ENCODE results near the gene RGS18.

Gene RGS18

DNA sequence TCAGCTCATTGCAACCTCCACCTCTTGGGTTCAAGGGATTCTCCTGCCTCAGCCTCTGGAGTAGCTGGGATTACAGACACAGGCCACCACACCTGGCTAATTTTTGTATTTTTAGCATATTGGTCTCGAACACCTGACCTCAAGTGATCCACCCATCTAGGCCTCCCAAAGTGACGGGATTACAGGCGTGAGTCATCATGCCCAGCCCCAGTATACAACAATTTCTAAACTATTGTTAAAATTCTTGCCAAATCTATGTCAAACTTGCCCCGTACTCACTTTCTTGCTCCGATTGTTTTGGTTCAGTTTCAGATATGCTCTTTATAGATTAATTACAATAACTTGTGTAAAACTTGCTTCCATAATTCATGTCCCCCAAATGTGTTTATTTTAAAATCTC is 4.1 kb downstream of the RGS18 start:
- TF ChIP-seq TCF12 (IDR thresholded peaks at IDR 0.05; ENCODE audit: low read depth) (no peak), EGR1 (IDR thresholded peaks at IDR 0.05) (no peak), FOXM1 (IDR thresholded peaks at IDR 0.05; ENCODE audit: borderline replicate concordance, low read depth) (no peak), NFIC (IDR thresholded peaks at IDR 0.05) (no peak), CREB1 (IDR thresholded peaks at IDR 0.05; ENCODE audit: low read depth) (no peak), RAD21 (IDR thresholded peaks at IDR 0.05; ENCODE audit: low read depth) (no peak; the same call in 1 of the 2 replicates), TEAD4 (IDR thresholded peaks at IDR 0.05) (no peak)
- TF ChIP-seq, protein P1, sequence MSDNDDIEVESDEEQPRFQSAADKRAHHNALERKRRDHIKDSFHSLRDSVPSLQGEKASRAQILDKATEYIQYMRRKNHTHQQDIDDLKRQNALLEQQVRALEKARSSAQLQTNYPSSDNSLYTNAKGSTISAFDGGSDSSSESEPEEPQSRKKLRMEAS (IDR thresholded peaks at IDR 0.05) = no peak

DNA sequence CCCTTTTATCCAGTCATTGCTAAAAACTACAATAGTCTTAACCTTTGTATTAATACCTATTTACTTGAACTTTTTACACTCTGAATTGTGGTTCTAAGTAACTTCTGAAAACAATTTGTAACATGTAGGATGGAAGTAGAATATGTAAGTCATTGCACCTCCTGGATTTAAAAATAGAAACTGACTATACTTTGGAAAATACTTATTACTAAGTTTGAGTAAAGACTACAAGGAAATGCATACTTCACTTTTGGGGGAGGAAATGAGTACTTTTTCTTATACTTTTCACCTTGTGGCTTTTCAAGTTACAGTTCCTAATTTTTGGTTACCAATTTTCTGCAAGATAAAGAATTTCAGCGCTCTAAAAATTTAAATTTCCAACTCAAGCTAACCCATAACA is 8.7 kb downstream of the RGS18 start:
- TF ChIP-seq TEAD4 (IDR thresholded peaks at IDR 0.05) (no peak), EGR1 (IDR thresholded peaks at IDR 0.05) (no peak), CEBPB (IDR thresholded peaks at IDR 0.05) (no peak), TAF1 (IDR thresholded peaks at IDR 0.05; ENCODE audit: low read depth) (no peak), NFIC (IDR thresholded peaks at IDR 0.05) (no peak), TCF12 (IDR thresholded peaks at IDR 0.05; ENCODE audit: low read depth) (no peak), ZBTB7A (IDR thresholded peaks at IDR 0.05; ENCODE audit: low read depth) (no peak), YY1 (IDR thresholded peaks at IDR 0.05; ENCODE audit: low read depth) (no peak), FOXM1 (IDR thresholded peaks at IDR 0.05; ENCODE audit: borderline replicate concordance, low read depth) (no peak)
- TF ChIP-seq, protein P2, sequence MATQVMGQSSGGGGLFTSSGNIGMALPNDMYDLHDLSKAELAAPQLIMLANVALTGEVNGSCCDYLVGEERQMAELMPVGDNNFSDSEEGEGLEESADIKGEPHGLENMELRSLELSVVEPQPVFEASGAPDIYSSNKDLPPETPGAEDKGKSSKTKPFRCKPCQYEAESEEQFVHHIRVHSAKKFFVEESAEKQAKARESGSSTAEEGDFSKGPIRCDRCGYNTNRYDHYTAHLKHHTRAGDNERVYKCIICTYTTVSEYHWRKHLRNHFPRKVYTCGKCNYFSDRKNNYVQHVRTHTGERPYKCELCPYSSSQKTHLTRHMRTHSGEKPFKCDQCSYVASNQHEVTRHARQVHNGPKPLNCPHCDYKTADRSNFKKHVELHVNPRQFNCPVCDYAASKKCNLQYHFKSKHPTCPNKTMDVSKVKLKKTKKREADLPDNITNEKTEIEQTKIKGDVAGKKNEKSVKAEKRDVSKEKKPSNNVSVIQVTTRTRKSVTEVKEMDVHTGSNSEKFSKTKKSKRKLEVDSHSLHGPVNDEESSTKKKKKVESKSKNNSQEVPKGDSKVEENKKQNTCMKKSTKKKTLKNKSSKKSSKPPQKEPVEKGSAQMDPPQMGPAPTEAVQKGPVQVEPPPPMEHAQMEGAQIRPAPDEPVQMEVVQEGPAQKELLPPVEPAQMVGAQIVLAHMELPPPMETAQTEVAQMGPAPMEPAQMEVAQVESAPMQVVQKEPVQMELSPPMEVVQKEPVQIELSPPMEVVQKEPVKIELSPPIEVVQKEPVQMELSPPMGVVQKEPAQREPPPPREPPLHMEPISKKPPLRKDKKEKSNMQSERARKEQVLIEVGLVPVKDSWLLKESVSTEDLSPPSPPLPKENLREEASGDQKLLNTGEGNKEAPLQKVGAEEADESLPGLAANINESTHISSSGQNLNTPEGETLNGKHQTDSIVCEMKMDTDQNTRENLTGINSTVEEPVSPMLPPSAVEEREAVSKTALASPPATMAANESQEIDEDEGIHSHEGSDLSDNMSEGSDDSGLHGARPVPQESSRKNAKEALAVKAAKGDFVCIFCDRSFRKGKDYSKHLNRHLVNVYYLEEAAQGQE (IDR thresholded peaks at IDR 0.05; ENCODE audit: low read depth) = no peak
- TF ChIP-seq, protein P3, sequence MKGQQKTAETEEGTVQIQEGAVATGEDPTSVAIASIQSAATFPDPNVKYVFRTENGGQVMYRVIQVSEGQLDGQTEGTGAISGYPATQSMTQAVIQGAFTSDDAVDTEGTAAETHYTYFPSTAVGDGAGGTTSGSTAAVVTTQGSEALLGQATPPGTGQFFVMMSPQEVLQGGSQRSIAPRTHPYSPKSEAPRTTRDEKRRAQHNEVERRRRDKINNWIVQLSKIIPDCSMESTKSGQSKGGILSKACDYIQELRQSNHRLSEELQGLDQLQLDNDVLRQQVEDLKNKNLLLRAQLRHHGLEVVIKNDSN (IDR thresholded peaks at IDR 0.05) = no peak
- TF ChIP-seq, protein P1 (IDR thresholded peaks at IDR 0.05) = no peak

DNA sequence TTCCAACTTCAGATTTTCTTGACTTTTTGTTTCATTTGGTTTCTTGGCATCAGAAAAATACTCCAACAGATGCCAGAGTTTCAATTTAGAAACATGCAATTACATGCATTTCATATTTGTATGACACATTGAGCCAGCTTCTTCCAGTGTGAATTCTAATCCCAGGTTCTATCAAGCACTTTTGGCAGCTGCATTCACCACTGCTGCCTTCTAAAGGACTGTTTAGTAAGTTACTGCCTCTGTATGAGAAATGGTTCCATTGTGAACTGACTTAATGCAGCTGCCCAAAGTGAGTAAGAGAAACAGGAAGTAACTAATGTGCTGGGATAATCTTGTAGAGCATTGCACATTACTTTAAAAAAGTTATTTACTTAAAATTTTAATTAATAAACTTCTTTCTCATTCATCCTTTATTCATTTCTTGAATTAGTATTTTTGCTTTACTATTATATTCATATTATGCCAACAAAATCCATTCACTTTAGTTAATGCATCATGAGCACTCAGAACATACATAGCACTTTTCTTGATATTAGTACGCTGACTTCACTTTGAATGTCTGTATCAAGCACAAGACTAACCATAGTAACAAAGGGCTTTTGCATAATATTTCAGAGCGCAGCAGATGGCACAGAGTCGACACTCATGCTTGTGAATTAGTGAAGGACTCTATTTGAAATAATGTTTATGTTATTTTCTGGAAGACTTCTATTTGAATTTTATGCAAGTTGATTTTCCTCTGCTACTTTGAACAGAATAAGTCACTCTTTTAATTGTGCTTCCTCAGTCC is 9.8 kb downstream of the RGS18 start:
- TF ChIP-seq CREB1 (IDR thresholded peaks at IDR 0.05; ENCODE audit: low read depth) = no peak
- no peak for TF ChIP-seq YY1 (IDR thresholded peaks at IDR 0.05; ENCODE audit: low read depth)

DNA sequence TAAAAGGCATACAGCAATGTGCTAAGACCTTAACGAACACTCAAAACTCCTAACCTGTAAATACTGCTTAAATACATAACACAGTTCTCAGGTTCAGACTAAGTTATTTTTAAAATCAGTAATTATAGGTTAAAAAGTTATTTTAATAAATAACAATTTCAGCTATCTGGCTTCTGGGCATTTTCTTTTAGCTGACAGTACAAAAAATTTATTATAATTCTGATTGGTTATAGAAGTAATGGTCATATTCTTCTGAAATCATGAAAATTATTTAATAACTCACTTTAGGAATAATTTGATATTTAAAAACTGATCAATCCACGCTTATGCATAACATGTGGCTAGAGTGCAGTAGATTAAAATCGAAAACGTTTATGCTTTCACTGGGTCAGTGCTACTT is 10.7 kb downstream of the RGS18 start:
- TF ChIP-seq, protein P2 (IDR thresholded peaks at IDR 0.05; ENCODE audit: low read depth) = no peak
- TF ChIP-seq, protein P3 (IDR thresholded peaks at IDR 0.05) = no peak

DNA sequence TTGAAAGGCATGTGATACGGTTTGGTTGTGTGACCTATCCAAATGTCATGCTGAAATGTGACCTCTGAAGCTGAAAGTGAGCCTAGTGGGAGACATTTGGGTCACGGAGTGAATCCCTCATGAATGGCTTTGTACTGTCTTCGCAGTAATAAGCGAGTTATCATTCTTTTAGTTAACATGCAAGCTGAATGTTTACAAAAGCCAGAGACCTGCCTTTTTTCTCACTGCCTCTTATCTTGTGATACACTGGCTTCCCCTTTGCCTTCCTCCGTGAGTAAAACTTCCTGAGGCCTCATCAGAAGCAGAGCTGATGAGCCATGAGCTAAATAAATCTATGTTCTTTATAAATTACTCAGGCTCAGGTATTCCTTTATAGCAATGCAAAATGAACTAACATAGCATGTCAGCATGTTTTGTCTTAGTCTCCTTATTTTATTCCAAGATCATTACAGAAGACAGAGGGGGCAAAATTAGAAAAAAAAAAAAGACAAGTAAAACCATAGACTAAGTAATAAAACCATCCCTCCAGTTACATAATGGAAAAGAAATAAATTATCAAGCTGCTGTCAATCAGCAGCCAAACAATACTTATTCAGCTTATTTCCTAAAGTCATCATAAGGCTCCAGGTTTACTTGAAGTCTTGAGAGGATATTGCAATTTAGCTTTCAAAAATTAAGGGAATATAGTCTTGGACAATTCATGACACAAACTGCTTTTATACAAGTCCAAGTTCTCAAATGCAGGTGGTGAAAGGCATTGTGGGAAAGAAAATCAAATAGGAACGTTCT is 12.1 kb downstream of the RGS18 start:
- TF ChIP-seq TEAD4 (IDR thresholded peaks at IDR 0.05) (no peak), CEBPB (IDR thresholded peaks at IDR 0.05) (no peak), YY1 (IDR thresholded peaks at IDR 0.05; ENCODE audit: low read depth) (no peak)
- TF ChIP-seq, protein P2 (IDR thresholded peaks at IDR 0.05; ENCODE audit: low read depth) = no peak
- TF ChIP-seq, protein P1 (IDR thresholded peaks at IDR 0.05) = no peak
